ENCODE data around the gene COX20.

COX20 gene

DNA sequence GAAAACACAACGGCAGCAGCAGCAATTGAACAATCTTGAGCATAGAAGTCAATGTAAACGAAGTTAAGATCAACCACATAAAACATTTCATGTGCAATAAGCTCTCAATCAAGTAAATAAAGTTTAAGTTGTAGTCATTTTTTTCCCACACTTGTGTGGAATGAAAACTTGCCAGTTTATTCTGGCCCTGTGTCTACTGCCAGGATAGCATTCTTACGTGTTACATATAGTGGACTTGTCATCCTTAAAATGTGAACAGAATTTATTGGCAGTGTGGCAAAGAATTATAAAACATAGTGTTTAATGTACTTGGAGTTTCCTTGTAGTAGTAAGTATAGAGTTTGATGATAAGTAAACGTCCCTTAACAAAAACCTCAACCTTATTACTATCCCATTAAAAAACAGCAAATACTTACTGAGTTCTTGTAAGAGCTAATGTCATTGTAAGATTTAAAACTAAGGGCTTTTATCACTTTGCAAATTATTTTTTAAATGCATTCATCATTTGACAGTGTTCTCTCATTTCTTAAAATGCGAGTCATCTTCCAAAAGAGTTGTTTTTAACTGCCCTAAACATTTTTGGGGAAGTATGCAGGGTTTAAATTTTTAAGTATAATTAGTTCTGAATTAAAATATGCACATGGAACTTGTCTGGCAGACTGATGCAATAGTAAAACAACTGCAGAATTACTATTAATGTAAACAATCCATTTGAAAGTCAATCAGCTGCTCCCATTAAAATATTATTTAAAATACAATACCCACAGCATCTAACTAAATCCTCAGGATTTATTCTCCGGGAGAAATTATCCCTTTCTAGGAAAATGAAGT lies 7.9 kb downstream of the COX20 start:
- peaks cover 49 to 53% of the 10 kb centered on the region in 2 donors for H3K36me3 ChIP-seq (ENCODE audit: control insufficient read depth in 1 of 2, insufficient read depth in 2 of 2, low read length in 2 of 2)
- H3K9me3 ChIP-seq (ENCODE audit: control insufficient read depth in 1 of 2, low read length in 2 of 2), result no peaks in the 10 kb centered on the region
- peaks cover 3 to 16% of the 10 kb centered on the region in 2 donors for H3K4me1 ChIP-seq (ENCODE audit: control insufficient read depth in 1 of 2, insufficient read depth in 2 of 2, low read length in 2 of 2)
- H3K27ac ChIP-seq (ENCODE audit: low read length), result no peak overlapping the region
- no peaks in the 10 kb centered on the region for H3K27me3 ChIP-seq (ENCODE audit: low read depth, low read length)
- H3K4me3 ChIP-seq (ENCODE audit: low read depth in 1 of 2, low read length in 2 of 2), result no peak overlapping the region

- Histone ChIP-seq H3K9me3 (ENCODE audit: control insufficient read depth in 1 of 2, low read length in 2 of 2) (no peaks in the 10 kb centered on the region), H3K36me3 (ENCODE audit: control insufficient read depth in 1 of 2, insufficient read depth in 2 of 2, low read length in 2 of 2) (peaks cover 50 to 59% of the 10 kb centered on the region in 2 donors), H3K4me1 (ENCODE audit: control insufficient read depth in 1 of 2, insufficient read depth in 2 of 2, low read length in 2 of 2) (peaks cover 3 to 16% of the 10 kb centered on the region in 2 donors)
Observed at GRCh38 chr1:244844155-244845121, 9.0 kb downstream of the COX20 start.

GRCh38 chr1:244846653-244847052 lies 11.2 kb downstream of the COX20 start:
- Histone ChIP-seq H3K36me3 (ENCODE audit: control insufficient read depth in 1 of 2, insufficient read depth in 2 of 2, low read length in 2 of 2) (peaks cover 55 to 64% of the 10 kb centered on the region in 2 donors), H3K27ac (ENCODE audit: low read length) (no peak overlapping the region), H3K4me3 (ENCODE audit: low read depth in 1 of 2, low read length in 2 of 2) (no peak overlapping the region), H3K9me3 (ENCODE audit: control insufficient read depth in 1 of 2, low read length in 2 of 2) (no peaks in the 10 kb centered on the region), H3K4me1 (ENCODE audit: control insufficient read depth in 1 of 2, insufficient read depth in 2 of 2, low read length in 2 of 2) (peaks cover 0 to 2% of the 10 kb centered on the region in 2 donors), H3K27me3 (ENCODE audit: low read depth, low read length) (no peaks in the 10 kb centered on the region)

More at GRCh38 chr1:244844155-244845121, 9.0 kb downstream of the COX20 start:
- H3K4me3 ChIP-seq (ENCODE audit: low read depth in 1 of 2, low read length in 2 of 2), result no peak overlapping the region
- no peak overlapping the region for H3K27ac ChIP-seq (ENCODE audit: low read length)
- H3K27me3 ChIP-seq (ENCODE audit: low read depth, low read length), result no peaks in the 10 kb centered on the region

- H3K4me1 ChIP-seq (ENCODE audit: control insufficient read depth in 1 of 2, insufficient read depth in 2 of 2, low read length in 2 of 2), result no peaks in the 10 kb centered on the region
- H3K27ac ChIP-seq (ENCODE audit: low read length), result no peak overlapping the region
- H3K36me3 ChIP-seq (ENCODE audit: control insufficient read depth in 1 of 2, insufficient read depth in 2 of 2, low read length in 2 of 2), result peaks cover 53 to 64% of the 10 kb centered on the region in 2 donors
- H3K4me3 ChIP-seq (ENCODE audit: low read depth in 1 of 2, low read length in 2 of 2), result no peak overlapping the region
- H3K27me3 ChIP-seq (ENCODE audit: low read depth, low read length), result no peaks in the 10 kb centered on the region
- H3K9me3 ChIP-seq (ENCODE audit: control insufficient read depth in 1 of 2, low read length in 2 of 2), result no peaks in the 10 kb centered on the region
Observed at GRCh38 chr1:244849189-244849866, 13.9 kb downstream of the COX20 start.

GRCh38 chr1:244850099-244850852 lies 14.8 kb downstream of the COX20 start:
- no peaks in the 10 kb centered on the region for H3K27me3 ChIP-seq (ENCODE audit: low read depth, low read length)
- peaks cover 0 to 6% of the 10 kb centered on the region in 2 donors for H3K4me1 ChIP-seq (ENCODE audit: control insufficient read depth in 1 of 2, insufficient read depth in 2 of 2, low read length in 2 of 2)
- H3K27ac ChIP-seq (ENCODE audit: low read length), result no peak overlapping the region
- H3K36me3 ChIP-seq (ENCODE audit: control insufficient read depth in 1 of 2, insufficient read depth in 2 of 2, low read length in 2 of 2), result peaks cover 51 to 66% of the 10 kb centered on the region in 2 donors
- no peak overlapping the region for H3K4me3 ChIP-seq (ENCODE audit: low read depth in 1 of 2, low read length in 2 of 2)
- H3K9me3 ChIP-seq (ENCODE audit: control insufficient read depth in 1 of 2, low read length in 2 of 2), result no peaks in the 10 kb centered on the region

DNA sequence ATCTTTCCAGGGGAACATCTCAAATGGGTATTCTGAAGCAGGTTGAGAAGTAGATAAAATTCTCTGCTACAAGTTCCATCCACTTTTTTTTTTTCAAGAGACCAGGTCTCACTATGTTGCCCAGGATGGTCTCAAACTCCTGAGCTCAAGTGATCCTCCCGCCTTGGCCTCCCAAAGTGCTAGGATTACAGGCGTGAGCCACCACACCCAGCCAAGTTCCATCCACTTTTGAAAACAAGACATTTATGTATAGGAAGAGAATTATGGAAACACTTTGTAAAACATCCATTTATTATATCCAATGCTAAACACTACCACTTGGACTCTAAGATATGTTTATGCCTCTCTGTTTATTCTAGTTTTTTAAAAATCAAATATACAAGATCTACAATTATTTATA lies 15.4 kb downstream of the COX20 start:
- Histone ChIP-seq H3K9me3 (ENCODE audit: control insufficient read depth in 1 of 2, low read length in 2 of 2) (no peaks in the 10 kb centered on the region), H3K27ac (ENCODE audit: low read length) (no peak overlapping the region), H3K27me3 (ENCODE audit: low read depth, low read length) (no peaks in the 10 kb centered on the region), H3K36me3 (ENCODE audit: control insufficient read depth in 1 of 2, insufficient read depth in 2 of 2, low read length in 2 of 2) (peaks cover 51 to 72% of the 10 kb centered on the region in 2 donors), H3K4me1 (ENCODE audit: control insufficient read depth in 1 of 2, insufficient read depth in 2 of 2, low read length in 2 of 2) (peaks cover 0 to 11% of the 10 kb centered on the region in 2 donors), H3K4me3 (ENCODE audit: low read depth in 1 of 2, low read length in 2 of 2) (no peak overlapping the region)

DNA sequence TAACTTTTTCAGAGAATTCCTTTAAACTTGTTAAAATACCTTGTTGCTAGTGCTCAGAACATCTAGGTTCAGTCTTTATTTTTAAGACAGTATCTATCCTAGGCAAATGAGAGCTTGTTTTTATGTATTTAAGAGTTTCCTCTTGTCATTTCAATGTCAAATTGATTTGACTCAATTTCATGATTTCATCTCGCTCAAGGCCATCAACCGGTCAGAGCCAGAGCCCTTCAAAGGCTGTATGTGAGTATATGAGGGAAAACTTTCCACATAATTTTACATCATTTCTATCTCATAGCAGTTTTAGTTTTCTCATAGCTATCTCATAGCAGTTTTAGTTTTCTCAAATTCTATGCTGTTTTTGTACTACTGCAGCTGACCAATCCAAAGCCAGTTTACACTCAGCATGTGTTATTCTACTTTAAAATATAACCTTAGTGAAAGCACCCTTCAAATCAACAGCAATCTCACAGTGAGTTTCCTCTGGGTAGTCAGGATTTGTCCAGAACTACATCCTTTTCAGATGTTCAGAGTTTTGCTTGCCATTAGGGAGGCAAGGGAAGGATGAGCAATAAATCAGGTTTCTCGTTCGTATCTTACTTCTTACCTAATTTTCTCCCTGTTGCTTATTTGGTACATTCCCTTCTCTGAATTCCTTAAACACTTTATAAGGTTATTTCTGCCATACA lies 16.2 kb downstream of the COX20 start:
- Histone ChIP-seq H3K4me3 (ENCODE audit: low read depth in 1 of 2, low read length in 2 of 2) (no peak overlapping the region), H3K36me3 (ENCODE audit: control insufficient read depth in 1 of 2, insufficient read depth in 2 of 2, low read length in 2 of 2) (peaks cover 51 to 77% of the 10 kb centered on the region in 2 donors), H3K27ac (ENCODE audit: low read length) (no peak overlapping the region), H3K9me3 (ENCODE audit: control insufficient read depth in 1 of 2, low read length in 2 of 2) (no peaks in the 10 kb centered on the region), H3K4me1 (ENCODE audit: control insufficient read depth in 1 of 2, insufficient read depth in 2 of 2, low read length in 2 of 2) (peaks cover 0 to 18% of the 10 kb centered on the region in 2 donors), H3K27me3 (ENCODE audit: low read depth, low read length) (no peaks in the 10 kb centered on the region)

- H3K36me3 ChIP-seq (ENCODE audit: control insufficient read depth in 1 of 2, insufficient read depth in 2 of 2, low read length in 2 of 2), result peaks cover 59 to 79% of the 10 kb centered on the region in 2 donors
- no peaks in the 10 kb centered on the region for H3K27me3 ChIP-seq (ENCODE audit: low read depth, low read length)
- no peaks in the 10 kb centered on the region for H3K9me3 ChIP-seq (ENCODE audit: control insufficient read depth in 1 of 2, low read length in 2 of 2)
- H3K27ac ChIP-seq (ENCODE audit: low read length), result no peak overlapping the region
- H3K4me1 ChIP-seq (ENCODE audit: control insufficient read depth in 1 of 2, insufficient read depth in 2 of 2, low read length in 2 of 2), result peaks cover 0 to 28% of the 10 kb centered on the region in 2 donors
- H3K4me3 ChIP-seq (ENCODE audit: low read depth in 1 of 2, low read length in 2 of 2), result no peak overlapping the region
Observed at GRCh38 chr1:244852694-244853093, 17.2 kb downstream of the COX20 start.

GRCh38 chr1:244854166-244854565 lies 18.7 kb downstream of the COX20 start:
- Histone ChIP-seq H3K4me1 (ENCODE audit: control insufficient read depth in 1 of 2, insufficient read depth in 2 of 2, low read length in 2 of 2) (peaks cover 7 to 42% of the 10 kb centered on the region in 2 donors), H3K9me3 (ENCODE audit: control insufficient read depth in 1 of 2, low read length in 2 of 2) (no peaks in the 10 kb centered on the region), H3K27me3 (ENCODE audit: low read depth, low read length) (no peaks in the 10 kb centered on the region), H3K4me3 (ENCODE audit: low read depth in 1 of 2, low read length in 2 of 2) (no peak overlapping the region), H3K27ac (ENCODE audit: low read length) (no peak overlapping the region), H3K36me3 (ENCODE audit: control insufficient read depth in 1 of 2, insufficient read depth in 2 of 2, low read length in 2 of 2) (peaks cover 66 to 87% of the 10 kb centered on the region in 2 donors)

Measured in muscle layer of duodenum (tissue), 2 donors.